Activated CD4-positive, CD25-positive, alpha-beta regulatory T cell treated with anti-CD3 and anti-CD28 coated beads, Interleukin-2, amount 50 U/mL, for 16 hours (primary cell): Measurements from ENCODE around the gene GRM4.

Experiments used
- DNase-seq: peaks from one replicate; pipeline ENCODE4 v3.0.0-alpha.2; 2020; ENCODE audit warnings: low read depth, low spot score

GRM4 gene

DNA sequence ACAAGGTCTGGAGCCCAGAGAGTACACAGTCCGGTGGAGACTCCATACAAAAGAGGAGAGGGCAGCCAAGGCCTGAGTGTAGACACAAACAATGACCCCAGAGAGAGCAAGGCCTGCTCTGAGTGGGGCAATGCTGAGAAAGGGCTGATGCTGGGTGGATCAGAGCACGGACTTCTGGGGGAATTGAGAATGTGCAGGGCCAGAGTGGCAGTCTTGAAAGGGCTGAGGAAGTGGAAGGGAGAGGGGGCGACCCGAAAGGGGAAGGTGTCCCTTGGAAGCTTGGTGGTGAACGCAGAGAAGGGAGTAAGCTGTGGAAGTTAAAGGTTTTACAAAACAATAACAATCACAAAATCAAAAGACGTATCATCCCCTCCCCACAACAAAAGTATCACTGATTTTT, 12.0 kb upstream of the GRM4 start:
- DNase-seq: no peak

- DNase-seq: no peak
These were observed 11.4 kb upstream of the GRM4 start for GRCh38 chr6:34157236-34157830.

DNA sequence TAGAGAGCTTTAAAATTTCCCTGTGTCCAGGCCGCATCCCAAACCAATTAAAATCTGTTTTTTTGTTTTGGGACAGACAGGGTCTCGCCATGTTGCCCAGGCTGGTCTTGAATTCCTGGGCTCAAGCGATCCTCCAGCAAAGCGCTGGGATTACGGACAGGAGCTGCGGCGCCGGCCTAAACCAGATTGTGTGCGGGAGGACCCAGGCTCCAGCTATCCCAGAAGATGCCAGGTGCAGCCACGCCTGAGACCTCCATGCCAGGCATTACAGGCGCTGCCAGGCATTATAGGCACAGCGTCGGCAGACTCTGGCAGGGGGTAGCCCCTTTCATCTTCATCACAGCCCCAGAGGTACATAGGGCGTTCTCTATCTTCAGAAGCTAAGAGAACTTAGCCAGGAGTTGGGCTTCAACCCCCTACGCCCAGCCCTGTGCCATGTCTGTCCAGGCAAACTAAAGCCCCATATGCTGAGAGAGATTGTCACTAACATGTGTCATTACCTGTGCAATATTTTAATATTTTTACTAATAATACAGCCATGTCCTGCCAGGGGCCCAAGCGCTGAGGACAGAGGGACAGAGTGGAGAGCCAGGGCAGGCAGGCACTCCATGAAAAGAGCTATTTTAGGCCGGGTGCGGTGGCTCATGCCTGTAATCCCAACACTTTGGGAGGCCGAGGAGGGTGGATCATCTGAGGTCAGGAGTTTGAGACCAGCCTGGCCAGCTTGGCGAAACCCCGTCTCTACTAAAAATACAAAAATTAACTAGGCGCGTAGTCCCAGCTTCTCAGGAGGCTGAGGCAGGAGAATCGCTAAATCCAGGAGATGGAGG, 9.8 kb upstream of the GRM4 start:
- no peak for DNase-seq

GRCh38 chr6:34154668-34155447, 9.0 kb upstream of the GRM4 start:
- peak; percentile 16 for DNase-seq

- no peak for DNase-seq
These were observed 7.1 kb upstream of the GRM4 start for GRCh38 chr6:34152806-34153520.

DNA sequence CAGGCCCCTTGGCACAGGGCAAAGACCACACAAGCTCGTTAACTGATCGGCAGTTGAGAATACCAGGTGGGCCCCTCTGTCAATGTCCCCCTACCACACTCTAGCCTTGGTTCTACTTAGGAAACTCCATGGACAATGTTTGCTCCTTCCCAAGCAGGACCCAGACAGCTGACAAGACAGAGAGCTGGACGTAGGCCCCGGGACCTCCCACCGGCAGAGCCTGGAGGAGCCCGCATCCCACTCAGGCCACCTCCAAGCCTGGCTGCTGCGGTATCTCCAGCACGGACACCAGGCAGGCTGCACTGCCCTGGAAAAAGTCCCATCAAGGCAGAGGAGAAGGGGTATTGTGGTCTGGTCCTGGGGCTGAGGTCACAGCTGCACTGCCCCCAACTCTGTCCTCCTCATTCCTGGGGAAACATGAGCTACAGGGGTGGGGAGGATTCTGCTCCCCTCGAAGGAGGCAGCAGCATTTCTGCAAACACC, 6.2 kb upstream of the GRM4 start:
- DNase-seq: no peak

DNA sequence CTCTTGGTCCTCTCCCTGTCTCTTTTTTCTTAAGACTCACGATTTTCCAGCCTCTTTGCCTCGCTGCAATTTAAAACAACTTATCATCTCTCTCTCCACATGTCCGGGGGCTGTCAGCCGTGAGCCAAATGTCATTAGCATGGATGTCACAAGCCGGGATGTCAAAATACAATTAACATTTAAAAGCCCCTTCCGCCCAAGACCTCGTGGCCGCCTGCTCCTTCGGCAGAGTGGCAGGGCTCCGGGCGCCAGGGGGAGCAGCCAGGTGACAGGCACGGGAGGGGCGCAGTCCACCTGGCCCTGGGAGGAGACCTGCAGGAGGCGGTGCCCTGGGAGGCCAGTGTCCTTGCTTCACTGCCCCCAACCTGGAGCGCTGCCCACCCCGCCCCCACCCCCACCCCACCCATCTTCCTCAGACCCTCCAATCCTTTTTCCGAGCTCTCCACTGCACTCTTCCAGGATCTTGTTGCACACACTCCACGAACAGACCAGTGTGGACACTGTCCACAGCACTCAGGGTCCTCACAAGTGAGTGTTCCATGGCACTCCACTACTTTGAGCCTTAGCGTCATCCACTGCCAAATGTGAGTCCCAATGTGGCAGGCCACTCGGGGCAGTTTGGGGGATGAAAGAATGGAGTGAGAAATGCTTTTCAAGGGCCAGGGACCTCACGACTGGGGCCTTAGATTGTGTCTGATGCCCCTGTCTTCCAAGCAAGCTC, 5.6 kb upstream of the GRM4 start:
- no peak for DNase-seq

DNA sequence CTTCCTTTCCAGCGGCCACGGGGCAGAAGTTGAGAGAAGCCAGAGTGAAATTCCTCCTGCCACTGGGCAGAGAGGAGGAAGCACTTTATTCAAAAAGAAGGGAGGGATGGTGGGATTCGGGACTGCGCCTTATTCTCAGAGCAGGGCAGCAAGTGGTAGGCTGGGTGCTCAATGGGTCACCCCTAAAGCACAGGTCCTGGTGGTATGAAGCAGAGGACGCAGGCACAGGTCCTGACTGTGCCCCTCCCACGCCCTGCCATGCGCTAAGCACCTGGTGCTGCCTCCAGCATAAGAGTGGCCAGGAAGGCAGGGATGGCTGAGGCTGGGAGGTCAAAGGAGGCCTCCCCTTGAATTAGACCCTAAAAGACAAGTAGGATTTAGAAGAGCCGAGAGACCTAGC, 4.9 kb upstream of the GRM4 start:
- no peak for DNase-seq

- DNase-seq: no peak
These were observed 4.0 kb upstream of the GRM4 start for GRCh38 chr6:34149831-34150400.

DNA sequence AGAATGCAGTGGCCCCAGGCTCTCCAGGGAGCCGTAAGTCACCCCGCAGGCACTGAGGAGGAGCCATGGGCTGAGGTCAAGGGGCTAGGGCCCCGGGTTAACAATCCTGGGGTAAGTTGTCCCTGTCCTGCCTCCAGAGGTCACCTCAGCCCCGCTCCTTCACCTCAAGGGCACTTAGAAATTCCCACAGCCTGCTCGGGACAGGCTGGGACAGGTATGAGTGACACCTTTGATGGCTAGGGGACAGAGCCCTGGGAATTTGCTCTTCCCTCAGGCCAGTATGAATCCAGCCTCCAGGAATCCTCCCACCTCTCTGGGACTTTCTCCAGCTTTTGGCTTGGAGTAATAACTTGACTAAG, 3.5 kb upstream of the GRM4 start:
- DNase-seq: no peak

GRCh38 chr6:34148631-34149451, 3.0 kb upstream of the GRM4 start:
- no peak for DNase-seq

DNA sequence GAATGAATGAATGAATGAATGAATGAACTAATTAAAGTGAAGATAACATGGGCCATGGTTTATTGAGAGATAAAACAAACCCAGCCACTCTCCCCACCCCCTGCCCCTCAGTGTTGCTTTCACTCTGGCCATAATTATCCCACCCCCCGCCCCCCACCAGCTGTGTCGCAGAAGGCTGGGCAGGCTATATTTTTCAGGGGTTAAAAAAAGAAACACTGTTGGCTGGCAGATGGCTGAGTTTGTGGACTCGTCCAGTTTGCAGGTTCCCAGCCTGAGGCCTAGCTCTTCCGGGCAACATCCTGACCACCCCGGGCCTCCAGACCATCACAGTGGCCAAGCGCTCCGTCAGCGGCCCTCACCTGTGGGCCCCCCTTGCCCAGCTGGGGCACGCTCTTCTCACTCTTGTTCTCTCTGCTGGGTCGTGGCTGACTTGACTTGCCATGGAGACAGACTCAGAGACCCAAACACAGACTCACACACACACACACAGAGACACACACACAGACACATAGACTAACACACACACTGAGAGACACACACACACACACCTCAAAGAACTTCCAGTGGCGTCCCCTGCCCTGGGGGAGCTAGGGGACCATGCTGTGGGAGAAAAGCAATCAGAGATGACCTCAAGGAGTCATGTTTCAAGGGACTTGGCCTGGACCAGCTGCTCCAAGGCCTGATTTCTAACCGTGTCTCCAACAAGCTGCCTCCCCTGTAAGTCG, 2.2 kb upstream of the GRM4 start:
- DNase-seq: no peak

DNA sequence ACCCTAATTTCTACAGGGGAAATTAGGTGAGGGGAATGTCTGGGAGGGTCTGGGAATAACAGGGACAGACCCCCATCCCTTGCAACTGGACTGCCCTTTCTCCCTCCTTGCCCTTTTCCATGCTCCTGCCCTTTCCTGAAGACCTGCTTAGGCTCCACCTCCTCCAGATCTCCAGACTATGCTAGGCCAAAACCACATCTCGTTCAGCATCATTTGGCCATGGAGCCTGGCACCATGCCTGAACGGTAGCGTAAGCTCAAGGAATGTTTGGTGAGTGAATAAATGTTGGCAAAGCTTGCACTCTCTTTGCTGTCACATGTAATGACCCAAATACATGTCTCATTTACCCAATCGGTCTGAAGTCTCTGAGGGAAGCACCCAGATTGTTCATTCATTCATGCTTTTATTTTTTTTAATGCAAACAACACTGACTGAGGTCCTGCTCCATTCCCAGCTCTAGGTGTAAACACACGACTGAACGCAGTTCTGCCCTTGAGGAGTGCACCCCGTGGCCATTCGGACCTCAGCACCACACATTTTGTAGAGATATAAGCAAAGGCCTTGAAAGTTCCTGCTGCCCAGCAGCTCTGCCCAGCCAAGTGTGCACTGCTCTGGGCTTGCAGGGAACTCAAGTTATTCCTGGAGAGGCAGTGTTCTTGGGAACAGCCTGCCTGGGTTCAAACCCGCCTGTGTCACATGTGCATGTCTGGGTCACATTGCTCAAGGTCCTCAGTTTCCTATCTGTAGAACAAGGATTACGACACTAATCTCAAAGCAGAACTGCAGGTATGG, 1.1 kb upstream of the GRM4 start:
- DNase-seq: no peak

GRCh38 chr6:34145161-34146020, 496 bp downstream of the GRM4 start:
- no peak for DNase-seq

DNA sequence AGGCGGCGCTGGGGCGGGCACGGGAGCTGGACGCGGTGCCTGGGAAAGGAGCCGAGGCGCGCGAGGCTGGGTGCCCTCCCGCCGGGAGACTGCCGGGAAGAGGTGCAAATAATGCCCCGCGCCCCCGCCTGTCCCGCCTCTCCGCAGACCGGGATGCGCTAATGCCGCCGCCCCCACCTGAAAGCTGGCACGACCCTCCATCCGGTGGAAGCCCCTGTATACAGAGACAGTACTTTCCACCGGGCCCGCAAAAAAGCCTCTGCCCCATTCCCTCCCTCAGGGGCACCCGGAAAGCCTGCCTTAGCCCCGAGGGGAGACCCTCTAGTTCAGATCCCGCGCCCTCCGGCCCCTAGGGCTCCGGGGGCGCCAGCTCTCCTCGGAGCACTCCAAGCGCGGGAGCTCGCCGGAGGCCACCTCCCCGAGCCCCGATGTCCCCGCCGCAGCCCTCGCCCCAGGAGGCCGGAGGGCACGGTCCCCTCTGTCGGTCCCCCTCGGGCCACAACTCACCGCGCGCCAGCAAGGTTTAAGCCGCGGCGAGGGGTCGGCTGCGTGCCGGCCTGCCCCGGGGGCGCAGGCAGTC, 1.2 kb downstream of the GRM4 start:
- no peak for DNase-seq

GRCh38 chr6:34143884-34144580, 1.9 kb downstream of the GRM4 start:
- no peak for DNase-seq
